SK-MEL-5 (cell line): ENCODE data around the gene PFN4. TPM values are rescaled to one million over a fixed set of nuclear protein-coding genes. Genes with fewer than 3 reads are reported as not detected.
A peak's percentile ranks its signal among the peaks of the same experiment; 100 is the strongest.

Experiments
- DNase-seq: peaks from one replicate; pipeline ENCODE4 v3.0.0-alpha.2; 2016; ENCODE audit warnings: low read depth, low spot score
- in situ Hi-C: cut with HindIII; loops from 2 replicates; pipeline ENCODE4 v1.10.0; 2016; ENCODE audit warnings: low sequenced_read_pairs, high pct_unique_total_duplicates, low pct_unique_long_range_greater_than_20kb
- total RNA-seq: library from RNA; depleted of rRNA; stranded (reverse); fragments of >200 nt; shearing (Covaris generic); gene quantifications from 2 replicates; pipeline ENCODE4 v1.2.3, GENCODE V29; 2014

PFN4 gene
- total RNA-seq, 1 experiment from 2014 or later: 2.3 TPM

- in situ Hi-C loops: no loop called here
- DNase-seq: no peak
These were observed 36.9 kb downstream of the PFN4 start for GRCh38 chr2:24086241-24086640.

- no peak for DNase-seq
- in situ Hi-C loops: no loop called here
These were observed 38.0 kb downstream of the PFN4 start for GRCh38 chr2:24085200-24085489.

GRCh38 chr2:24084386-24085199 lies 38.5 kb downstream of the PFN4 start, which contains the start of gene TP53I3:
Gene TP53I3, minus strand, starts transcription at chr2:24084834. Its CDS starts 508 bp downstream, at chr2:24084326.
- DNase-seq: peak; percentile 90
- in situ Hi-C loops: no loop called here

- peak; percentile 78 for DNase-seq
- in situ Hi-C loops: no loop called here
These were observed 39.4 kb downstream of the PFN4 start for GRCh38 chr2:24083567-24084385.

- in situ Hi-C loops: no loop called here
- DNase-seq: no peak
These were observed 40.2 kb downstream of the PFN4 start for GRCh38 chr2:24082787-24083566.

GRCh38 chr2:24080701-24081100 lies 42.4 kb downstream of the PFN4 start:
- in situ Hi-C loops: no loop called here
- DNase-seq: no peak

GRCh38 chr2:24077879-24078278 lies 45.3 kb downstream of the PFN4 start:
- DNase-seq: no peak
- in situ Hi-C loops: no loop called here

GRCh38 chr2:24077535-24077877 lies 45.6 kb downstream of the PFN4 start:
- DNase-seq: no peak
- in situ Hi-C loops: no loop called here

GRCh38 chr2:24076849-24077534 lies 46.1 kb downstream of the PFN4 start:
- in situ Hi-C loops: no loop called here
- DNase-seq: no peak

- in situ Hi-C loops: no loop called here
- peak; percentile 100 for DNase-seq
These were observed 47.0 kb downstream of the PFN4 start, which contains the start of gene SF3B6 for GRCh38 chr2:24075915-24076848. Gene SF3B6, minus strand, starts transcription at chr2:24076326. Its CDS starts 97 bp downstream, at chr2:24076229.

- in situ Hi-C loops: no loop called here
- no peak for DNase-seq
These were observed 47.9 kb downstream of the PFN4 start for GRCh38 chr2:24075259-24075658.

GRCh38 chr2:24073816-24074215 lies 49.3 kb downstream of the PFN4 start:
- DNase-seq: no peak
- in situ Hi-C loops: no loop called here

GRCh38 chr2:24072259-24072658 lies 50.9 kb downstream of the PFN4 start:
- in situ Hi-C loops: no loop called here
- DNase-seq: no peak

- in situ Hi-C loops: no loop called here
- DNase-seq: no peak
These were observed 57.8 kb downstream of the PFN4 start for GRCh38 chr2:24065341-24065740.
